ENCODE data around the gene GAA. TPM values are rescaled to one million over a fixed set of nuclear protein-coding genes. Genes with fewer than 3 reads are reported as not detected.

GAA gene
- total and polyA plus RNA-seq, 10 of the 15 experiments (the other 5 are each of a cell fraction or from before 2014, with no cell fraction given) = 0.18 to 10.5 (median 4.1) TPM

- BruUV-seq (replicated peaks) = no TSS peak
Measured at GRCh38 chr17:80068301-80069222, 32.8 kb upstream of the GAA start.

More at GRCh38 chr17:80068301-80069222, 32.8 kb upstream of the GAA start:
- H3K9me3 ChIP-seq (replicated peaks; ENCODE audit: control insufficient read depth, insufficient read depth, low read length) = no peaks in the 10 kb centered on the region
- no peaks in the 10 kb centered on the region for H3K4me1 ChIP-seq (ENCODE audit: control insufficient read depth, insufficient read depth, low read length)
- no peaks in the 10 kb centered on the region; a peak in 1 of 4 replicates for H3K27me3 ChIP-seq (replicated peaks in 1 of 2; ENCODE audit: control insufficient read depth in 2 of 2, insufficient read depth in 2 of 2, low read length in 1 of 2)
- intact Hi-C loops (cut with micrococcal nuclease; ENCODE audit: unreplicated experiment) = no loop called here
- WGBS (ENCODE audit: insufficient coverage, insufficient replicate concordance, low lambda C conversion rate, missing lambda C conversion rate) = 57% methylated on average over 23 of the region's 23 CpGs
- no peak overlapping the region for H3K4me3 ChIP-seq
- TF ChIP-seq CBFB (IDR thresholded peaks at IDR 0.05; ENCODE audit: low read depth) (no peak), IRF3 (IDR thresholded peaks at IDR 0.05) (no peak), PML (IDR thresholded peaks at IDR 0.05; ENCODE audit: low read length) (no peak), BMI1 (IDR thresholded peaks at IDR 0.05; ENCODE audit: borderline replicate concordance) (no peak), RUNX3 (IDR thresholded peaks at IDR 0.05; ENCODE audit: low read length) (no peak), WRNIP1 (IDR thresholded peaks at IDR 0.05; ENCODE audit: borderline replicate concordance, low read depth, low read length) (no peak), KDM1A (IDR thresholded peaks at IDR 0.05; ENCODE audit: borderline replicate concordance) (no peak), BCLAF1 (IDR thresholded peaks at IDR 0.05) (no peak)
- no peak overlapping the region for H3K9ac ChIP-seq (ENCODE audit: control insufficient read depth, insufficient read depth, low read length)
- DNase-seq (ENCODE audit: low read depth, low spot score) (no peak), ATAC-seq (no peak), FAIRE-seq (no peak)
- POLR2A ChIA-PET = no interaction called here
- H3K4me2 ChIP-seq (ENCODE audit: control insufficient read depth, insufficient read depth) = no peak overlapping the region
- H3K36me3 ChIP-seq (ENCODE audit: control insufficient read depth in 2 of 2, insufficient read depth in 2 of 2, low read length in 1 of 2) = no peaks in the 10 kb centered on the region
- SMC1A ChIA-PET (ENCODE audit: uncharacterized antibody, unreplicated experiment) = no interaction called here
- H2AFZ ChIP-seq (ENCODE audit: control insufficient read depth, low read depth, low read length) = no peak overlapping the region
- no peak overlapping the region for H3K27ac ChIP-seq (ENCODE audit: control insufficient read depth, insufficient read depth)
- H4K20me1 ChIP-seq (ENCODE audit: control insufficient read depth, insufficient read depth) = no peaks in the 10 kb centered on the region
- RAD21 ChIA-PET (ENCODE audit: unreplicated experiment) = no interaction called here
- CTCF ChIA-PET = interaction anchor here (0.5 kb wide), 1 partner anchor 1283 kb away, joined by 3 read pairs; no protein-coding TSS in a partner anchor
- in situ Hi-C loops (cut with MboI) = no loop called here
- H3K79me2 ChIP-seq (ENCODE audit: control insufficient read depth, insufficient read depth, low read length) = no peaks in the 10 kb centered on the region

Data from GM12878 (cell line).